ENCODE measurements around the gene RECK.

DNA sequence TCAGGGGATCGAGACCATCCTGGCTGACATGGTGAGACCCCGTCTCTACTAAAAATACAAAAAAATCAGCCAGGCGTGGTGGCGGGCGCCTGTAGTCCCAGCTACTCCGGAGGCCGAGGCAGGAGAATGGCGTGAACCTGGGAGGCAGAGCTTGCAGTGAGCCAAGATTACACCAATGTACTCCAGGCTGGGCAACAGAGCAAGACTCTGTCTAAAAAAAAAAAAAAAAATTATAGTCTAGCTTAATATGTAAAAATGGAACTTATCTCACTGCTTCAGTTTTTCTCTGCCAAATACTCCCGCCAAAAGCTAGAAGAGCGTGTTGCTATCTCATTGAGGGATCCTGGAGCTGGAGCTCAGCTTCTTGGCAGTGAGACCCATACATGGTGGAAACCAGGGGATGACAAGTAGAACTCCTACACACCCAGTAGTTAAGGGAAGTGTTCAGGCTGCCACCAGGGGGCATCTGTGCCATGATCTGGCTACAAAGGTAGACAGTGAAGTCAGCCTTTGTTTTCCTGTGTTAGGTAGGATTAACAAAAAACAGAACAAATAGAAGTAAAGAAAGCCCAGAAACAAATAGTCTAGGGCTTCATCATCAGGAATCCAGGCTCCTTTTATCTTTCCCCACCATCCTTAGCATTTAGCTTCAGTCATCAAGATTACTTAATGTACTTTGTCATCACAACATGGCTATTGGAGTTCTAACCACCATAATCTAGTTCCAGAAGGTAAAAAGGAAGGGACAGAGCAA, 66.2 kb downstream of the RECK start:
- no peak for TF ChIP-seq SUZ12 (IDR thresholded peaks at IDR 0.05; ENCODE audit: extremely low read depth, insufficient read depth, insufficient read length)
- TF ChIP-seq YY1 (IDR thresholded peaks at IDR 0.05; ENCODE audit: insufficient read depth, insufficient read length) = no peak
- no peak for TF ChIP-seq ZNF274 (IDR thresholded peaks at IDR 0.05; ENCODE audit: low read depth, low read length)

Measured in NT2/D1 (cell line).